Activated naive CD4-positive, alpha-beta T cell treated with anti-CD3 and anti-CD28 coated beads for 36 hours (primary cell): ENCODE measurements around the gene CUX1. TPM values are rescaled to one million over a fixed set of nuclear protein-coding genes. Genes with fewer than 3 reads are reported as not detected.
A peak's percentile ranks its signal among the peaks of the same experiment; 100 is the strongest.

Experiments used
- CTCF ChIA-PET: fragments of 350-600 bp; sonication (Branson Sonifier 250); formaldehyde crosslinking; loops from one replicate; lab custom pipeline; 2021; ENCODE audit warnings: antibody characterized with exemption; lab: Charles Lee
- DNase-seq: peaks from one replicate; pipeline ENCODE4 v3.0.0-alpha.2; 2020
- H3K27ac Mint-ChIP-seq: one replicate; pipeline ENCODE4 v1.8.0; 2021; ENCODE audit warnings: mild to moderate bottlenecking, mixed read lengths
- H3K27me3 Mint-ChIP-seq: one replicate; pipeline ENCODE4 v1.8.0; 2021; ENCODE audit warnings: low read depth, mixed read lengths
- H3K36me3 Mint-ChIP-seq: one replicate; pipeline ENCODE4 v1.8.0; 2021; ENCODE audit warnings: low read depth, mixed read lengths
- H3K4me1 Mint-ChIP-seq: one replicate; pipeline ENCODE4 v1.8.0; 2021; ENCODE audit warnings: low read depth, mixed read lengths
- H3K4me3 Mint-ChIP-seq: one replicate; pipeline ENCODE4 v1.8.0; 2021; ENCODE audit warnings: mild to moderate bottlenecking, moderate library complexity, mixed read lengths
- H3K9me3 Mint-ChIP-seq: one replicate; pipeline ENCODE4 v1.8.0; 2021; ENCODE audit warnings: mixed read lengths
- intact Hi-C: fragments of 100-400 bp; cut with micrococcal nuclease; formaldehyde crosslinking; loops from one replicate; pipeline ENCODE4 v1.15.1; 2023
- total RNA-seq, 2 experiments: library from RNA; stranded (reverse); gene quantifications; one replicate each; pipeline ENCODE4 v1.2.3, GENCODE V29; 2021

CUX1 gene
- total RNA-seq, 2 experiments from 2014 or later, result 22.2 to 25.5 TPM

- no peaks in the 10 kb centered on the region for H3K4me1 Mint-ChIP-seq
- H3K36me3 Mint-ChIP-seq, result no peaks in the 10 kb centered on the region
- no peak overlapping the region for H3K27ac Mint-ChIP-seq
- H3K27me3 Mint-ChIP-seq, result no peaks in the 10 kb centered on the region
- H3K4me3 Mint-ChIP-seq, result no peak overlapping the region
- peak; percentile 67 for DNase-seq
- no peaks in the 10 kb centered on the region for H3K9me3 Mint-ChIP-seq
- intact Hi-C loops, result loop anchor here (1.0 to 2.0 kb wide), 4 partner anchors 422 to 693 kb away; no protein-coding TSS in a partner anchor
- CTCF ChIA-PET, result interaction anchor here (0.5 to 1.5 kb wide), 17 partner anchors 9 to 653 kb away, joined by 3 to 5 read pairs (median 3); no protein-coding TSS in a partner anchor
Observed at GRCh38 chr7:102236592-102237287, 419.3 kb downstream of the CUX1 start.

- Mint-ChIP-seq H3K36me3 (peaks cover 2% of the 10 kb centered on the region), H3K4me1 (no peaks in the 10 kb centered on the region), H3K27me3 (no peaks in the 10 kb centered on the region), H3K9me3 (no peaks in the 10 kb centered on the region), H3K27ac (no peak overlapping the region), H3K4me3 (no peak overlapping the region)
- CTCF ChIA-PET, result interaction anchor here (0.6 to 1.1 kb wide), 2 partner anchors 10 to 636 kb away, joined by 3 read pairs; no protein-coding TSS in a partner anchor
- no peak for DNase-seq
- intact Hi-C loops, result no loop called here
Observed at GRCh38 chr7:102239206-102239820, 421.9 kb downstream of the CUX1 start.

- CTCF ChIA-PET, result interaction anchor here (0.9 to 1.3 kb wide), 2 partner anchors 32 to 640 kb away, joined by 3 read pairs; no protein-coding TSS in a partner anchor
- H3K27ac Mint-ChIP-seq, result no peak overlapping the region
- peaks cover 2% of the 10 kb centered on the region for H3K36me3 Mint-ChIP-seq
- H3K27me3 Mint-ChIP-seq, result no peaks in the 10 kb centered on the region
- no peak for DNase-seq
- H3K4me3 Mint-ChIP-seq, result no peak overlapping the region
- intact Hi-C loops, result no loop called here
- no peaks in the 10 kb centered on the region for H3K9me3 Mint-ChIP-seq
- no peaks in the 10 kb centered on the region for H3K4me1 Mint-ChIP-seq
Observed at GRCh38 chr7:102241431-102241830, 424.0 kb downstream of the CUX1 start.

GRCh38 chr7:102244601-102245000, 427.2 kb downstream of the CUX1 start:
- H3K36me3 Mint-ChIP-seq, result peaks cover 5% of the 10 kb centered on the region
- H3K27me3 Mint-ChIP-seq, result no peaks in the 10 kb centered on the region
- CTCF ChIA-PET, result no interaction called here
- no peak for DNase-seq
- H3K9me3 Mint-ChIP-seq, result no peaks in the 10 kb centered on the region
- H3K27ac Mint-ChIP-seq, result no peak overlapping the region
- intact Hi-C loops, result no loop called here
- H3K4me1 Mint-ChIP-seq, result no peaks in the 10 kb centered on the region
- H3K4me3 Mint-ChIP-seq, result no peak overlapping the region

- Mint-ChIP-seq H3K27me3 (no peaks in the 10 kb centered on the region), H3K36me3 (peaks cover 11% of the 10 kb centered on the region), H3K4me1 (no peaks in the 10 kb centered on the region), H3K4me3 (no peak overlapping the region), H3K9me3 (no peaks in the 10 kb centered on the region), H3K27ac (no peak overlapping the region)
- intact Hi-C loops, result no loop called here
- CTCF ChIA-PET, result no interaction called here
- no peak for DNase-seq
Observed at GRCh38 chr7:102248081-102248455, 430.6 kb downstream of the CUX1 start.

GRCh38 chr7:102248456-102249395, 431.3 kb downstream of the CUX1 start:
- no peaks in the 10 kb centered on the region for H3K4me1 Mint-ChIP-seq
- H3K4me3 Mint-ChIP-seq, result no peak overlapping the region
- H3K36me3 Mint-ChIP-seq, result peaks cover 8% of the 10 kb centered on the region
- CTCF ChIA-PET, result no interaction called here
- H3K9me3 Mint-ChIP-seq, result no peaks in the 10 kb centered on the region
- intact Hi-C loops, result no loop called here
- no peak overlapping the region for H3K27ac Mint-ChIP-seq
- no peaks in the 10 kb centered on the region for H3K27me3 Mint-ChIP-seq
- DNase-seq, result no peak

- Mint-ChIP-seq H3K27me3 (no peaks in the 10 kb centered on the region), H3K36me3 (peaks cover 8% of the 10 kb centered on the region), H3K4me3 (no peak overlapping the region), H3K9me3 (no peaks in the 10 kb centered on the region), H3K27ac (no peak overlapping the region), H3K4me1 (no peaks in the 10 kb centered on the region)
- no peak for DNase-seq
- CTCF ChIA-PET, result interaction anchor here (0.6 kb wide), 1 partner anchor 449 kb away, joined by 4 read pairs; no protein-coding TSS in a partner anchor
- intact Hi-C loops, result no loop called here
Observed at GRCh38 chr7:102251531-102252365, 434.3 kb downstream of the CUX1 start.

GRCh38 chr7:102252366-102252982, 435.0 kb downstream of the CUX1 start:
- intact Hi-C loops, result no loop called here
- DNase-seq, result no peak
- Mint-ChIP-seq H3K4me1 (no peaks in the 10 kb centered on the region), H3K27me3 (no peaks in the 10 kb centered on the region), H3K9me3 (no peaks in the 10 kb centered on the region), H3K36me3 (peaks cover 6% of the 10 kb centered on the region), H3K4me3 (no peak overlapping the region), H3K27ac (no peak overlapping the region)
- CTCF ChIA-PET, result interaction anchor here (0.6 kb wide), 2 partner anchors 450 to 508 kb away, joined by 4 read pairs; no protein-coding TSS in a partner anchor

GRCh38 chr7:102253066-102253972, 435.9 kb downstream of the CUX1 start:
- CTCF ChIA-PET, result interaction anchor here (0.6 kb wide), 1 partner anchor 161 kb away, joined by 3 read pairs; no protein-coding TSS in a partner anchor
- no peak overlapping the region for H3K4me3 Mint-ChIP-seq
- peaks cover 6% of the 10 kb centered on the region for H3K36me3 Mint-ChIP-seq
- H3K27ac Mint-ChIP-seq, result no peak overlapping the region
- intact Hi-C loops, result no loop called here
- DNase-seq, result no peak
- H3K9me3 Mint-ChIP-seq, result no peaks in the 10 kb centered on the region
- no peaks in the 10 kb centered on the region for H3K27me3 Mint-ChIP-seq
- no peaks in the 10 kb centered on the region for H3K4me1 Mint-ChIP-seq

- Mint-ChIP-seq H3K27me3 (no peaks in the 10 kb centered on the region), H3K36me3 (peaks cover 6% of the 10 kb centered on the region), H3K9me3 (no peaks in the 10 kb centered on the region), H3K4me1 (no peaks in the 10 kb centered on the region), H3K27ac (no peak overlapping the region), H3K4me3 (no peak overlapping the region)
- CTCF ChIA-PET, result interaction anchor here (0.6 kb wide), 1 partner anchor 161 kb away, joined by 3 read pairs; no protein-coding TSS in a partner anchor
- intact Hi-C loops, result no loop called here
- DNase-seq, result no peak
Observed at GRCh38 chr7:102253973-102254370, 436.5 kb downstream of the CUX1 start.
